Stomach (tissue), 9 donors: Measurements from ENCODE around the gene NDUFB3. TPM values are rescaled to one million over a fixed set of nuclear protein-coding genes. Genes with fewer than 3 reads are reported as not detected.
A peak's percentile ranks its signal among the peaks of the same experiment; 100 is the strongest.

Experiments used
- DNase-seq, 2 donors: peaks; one replicate each; pipeline versions ENCODE4 v3.0.0 to v3.0.0-alpha.2; 2013 to 2019
- H3K27ac ChIP-seq, 5 donors: fragments of 200-600 bp in 4 of 5; sonication (generic) in 4 of 5; one replicate each; pipeline ENCODE4 v1.5.1; 2013 to 2019; ENCODE audit warnings: mild to moderate bottlenecking in 1 of 5, moderate library complexity in 1 of 5
- H3K27me3 ChIP-seq, 3 donors: fragments of 200-600 bp; sonication (generic); one replicate each; pipeline ENCODE4 v1.5.1; 2017 to 2019; ENCODE audit warnings: mixed run types in 1 of 3
- H3K36me3 ChIP-seq, 4 donors: fragments of 200-600 bp; sonication (generic); 1 replicate in 3 of 4; 2 replicates in 1 of 4; pipeline ENCODE4 v1.5.1; 2016 to 2019
- H3K4me1 ChIP-seq, 4 donors: fragments of 200-600 bp; sonication (generic); one replicate each; pipeline ENCODE4 v1.5.1; 2016 to 2019
- H3K4me3 ChIP-seq, 4 donors: fragments of 200-600 bp; sonication (generic) in 3 of 4; one replicate each; pipeline ENCODE4 v1.5.1; 2016 to 2019; ENCODE audit warnings: mild to moderate bottlenecking in 1 of 4
- H3K9me3 ChIP-seq, 4 donors: fragments of 200-600 bp; sonication (generic); one replicate each; pipeline ENCODE4 v1.5.1; 2016 to 2019
- CTCF ChIP-seq, 7 experiments: fragments of 450-650 bp in 4 of 7; fragments of 200-600 bp in 3 of 7; sonication (generic) in 3 of 7; IDR thresholded peaks; one replicate each; pipeline ENCODE4 v1.5.1; 2016 to 2019; ENCODE audit warnings: antibody characterized with exemption in 7 of 7, control low read depth in 2 of 7, mild to moderate bottlenecking in 1 of 7
- EP300 ChIP-seq: sonication (generic); formaldehyde crosslinking; IDR thresholded peaks from one replicate; pipeline ENCODE4 v1.6.1; 2017; ENCODE audit warnings: antibody characterized with exemption
- POLR2A ChIP-seq, 4 donors: fragments of 450-650 bp; IDR thresholded peaks; one replicate each; pipeline ENCODE4 v1.6.1; 2016; ENCODE audit warnings: antibody characterized with exemption in 4 of 4, control low read depth in 2 of 4, mild to moderate bottlenecking in 1 of 4, moderate library complexity in 1 of 4
- POLR2AphosphoS5 ChIP-seq, 3 donors: sonication (generic); formaldehyde crosslinking; IDR thresholded peaks; one replicate each; pipeline ENCODE4 v1.6.1; 2016; ENCODE audit warnings: antibody characterized with exemption in 3 of 3
- WGBS, 5 donors: extraction: QIAGEN DNeasy Blood & Tissue Kit in 3 of 5; methylation state at CpG; one replicate each; pipeline versions ENCODE4 v1.1.5 to v1.1.7; 2013 to 2018; 5-methylcytosine and 5-hydroxymethylcytosine counted together
- intact Hi-C: fragments of 100-400 bp; cut with DNase I; formaldehyde crosslinking; loops from one replicate; pipeline ENCODE4 v1.15.1; 2023; ENCODE audit warnings: low total_unique reads
- polyA plus RNA-seq, 3 donors: library from polyadenylated mRNA; stranded (reverse); fragments of 200-250 nt; gene quantifications; one replicate each; pipeline ENCODE4 v1.2.3, GENCODE V29; 2013
- total RNA-seq, 5 donors: library from RNA; depleted of rRNA; stranded (reverse); fragments of >200 nt; gene quantifications; one replicate each; pipeline versions ENCODE4 v1.1.0 to v1.2.3, GENCODE V29; 2014 to 2016
- donor health status: healthy with polysubstance abuse.
- donor health status: Bipolar disorder and iron deficiency.
- donor health status: healthy.

The NDUFB3 gene
- total and polyA plus RNA-seq, 8 donors = 3.5 to 134 (median 85.7) TPM

- WGBS, 5 donors = 2 to 15% (median 9%) methylated on average over 9 of the region's 9 CpGs
- Histone ChIP-seq H3K27me3 (no peaks in the 10 kb centered on the region), H3K27ac (peak overlapping the region; percentile 89 to 100 (median 99)), H3K36me3 (peaks cover 0 to 9% (median 5%) of the 10 kb centered on the region in 4 donors), H3K4me1 (peaks cover 82 to 100% (median 95%) of the 10 kb centered on the region in 4 donors), H3K4me3 (peak overlapping the region in 3 of 4 donors; percentile 4 to 73 (median 10)), H3K9me3 (no peaks in the 10 kb centered on the region)
- TF ChIP-seq POLR2AphosphoS5 (IDR thresholded peaks at IDR 0.05) (peak; percentile 31 to 45 (median 31)), EP300 (no peak)
- peak in 1 of 2 donors; percentile 51 for DNase-seq
- intact Hi-C loops = no loop called here
These were observed 54.7 kb downstream of the NDUFB3 start for GRCh38 chr2:201126308-201127151.

GRCh38 chr2:201127152-201127511 lies 55.3 kb downstream of the NDUFB3 start:
- H3K27me3 ChIP-seq = no peaks in the 10 kb centered on the region
- no peak for TF ChIP-seq CTCF (IDR thresholded peaks at IDR 0.05)
- no peak for TF ChIP-seq EP300
- TF ChIP-seq POLR2A (IDR thresholded peaks at IDR 0.05) = no peak
- no peak for TF ChIP-seq POLR2AphosphoS5 (IDR thresholded peaks at IDR 0.05)
- peak overlapping the region in 3 of 4 donors; percentile 4 to 33 (median 10) for H3K4me3 ChIP-seq
- no peaks in the 10 kb centered on the region for H3K9me3 ChIP-seq
- 31 to 56% (median 48%) methylated on average over 2 of the region's 2 CpGs for WGBS, 5 donors
- peaks cover 0 to 12% (median 6%) of the 10 kb centered on the region in 4 donors for H3K36me3 ChIP-seq
- no peak for DNase-seq
- peak overlapping the region; percentile 72 to 100 (median 99) for H3K27ac ChIP-seq
- intact Hi-C loops = no loop called here
- H3K4me1 ChIP-seq = peaks cover 82 to 100% (median 96%) of the 10 kb centered on the region in 4 donors

- Histone ChIP-seq H3K4me3 (peak overlapping the region in 3 of 4 donors; percentile 4 to 33 (median 10)), H3K27me3 (no peaks in the 10 kb centered on the region), H3K4me1 (peaks cover 78 to 100% (median 94%) of the 10 kb centered on the region in 4 donors), H3K36me3 (peaks cover 0 to 15% (median 7%) of the 10 kb centered on the region in 4 donors), H3K27ac (peak overlapping the region; percentile 72 to 100 (median 99)), H3K9me3 (no peaks in the 10 kb centered on the region)
- DNase-seq = peak in 1 of 2 donors; percentile 61
- intact Hi-C loops = no loop called here
- TF ChIP-seq CTCF (IDR thresholded peaks at IDR 0.05) = no peak
- TF ChIP-seq POLR2AphosphoS5 (IDR thresholded peaks at IDR 0.05) = peak in 2 of 3 donors; percentile 17 to 45
- no peak for TF ChIP-seq EP300
- no peak for TF ChIP-seq POLR2A (IDR thresholded peaks at IDR 0.05)
- 23 to 33% (median 27%) methylated on average over 5 of the region's 5 CpGs for WGBS, 5 donors
These were observed 55.8 kb downstream of the NDUFB3 start for GRCh38 chr2:201127570-201127969.

- Histone ChIP-seq H3K4me3 (no peak overlapping the region), H3K36me3 (peaks cover 0 to 19% (median 11%) of the 10 kb centered on the region in 4 donors), H3K9me3 (no peaks in the 10 kb centered on the region), H3K4me1 (peaks cover 74 to 100% (median 92%) of the 10 kb centered on the region in 4 donors), H3K27me3 (no peaks in the 10 kb centered on the region), H3K27ac (peak overlapping the region in 4 of 5 donors; percentile 99 to 100 (median 100))
- TF ChIP-seq EP300 = no peak
- no peak for TF ChIP-seq POLR2A (IDR thresholded peaks at IDR 0.05)
- no peak for TF ChIP-seq CTCF (IDR thresholded peaks at IDR 0.05)
- no peak for TF ChIP-seq POLR2AphosphoS5 (IDR thresholded peaks at IDR 0.05)
- intact Hi-C loops = no loop called here
- no peak for DNase-seq
- WGBS, 5 donors = 25 to 68% (median 38%) methylated on average over 1 of the region's 1 CpG
These were observed 56.2 kb downstream of the NDUFB3 start for GRCh38 chr2:201128033-201128432.
